ENCODE measurements around the gene BCL11A. TPM values are rescaled to one million over a fixed set of nuclear protein-coding genes. Genes with fewer than 3 reads are reported as not detected.
A peak's percentile ranks its signal among the peaks of the same experiment; 100 is the strongest.

BCL11A gene
- 100 to 1,000 TPM in 1 of 8 experiments, 10 to 100 TPM in 4, 1 to 10 TPM in 2, under 1 TPM in 1; 0.66 to 131 (median 21.8) TPM for total RNA-seq

- ATAC-seq (replicated peaks in 6 of 8): peak; percentile 11 to 67 (median 53)
- peaks cover 7 to 23% of the 10 kb centered on the region in 2 donors for H3K4me1 ChIP-seq (replicated peaks in 1 of 2)
- in situ Hi-C loops (cut with MboI; ENCODE audit: low pct_unique_long_range_greater_than_20kb in 2 of 9, low sequenced_read_pairs in 9 of 9, unreplicated experiment in 9 of 9): loop anchor here in 1 of 9 experiments (25.0 kb wide), 1 partner anchor 1791 kb away; no protein-coding TSS in a partner anchor
- H3K4me3 ChIP-seq: peak within 1 kb of the TSS; percentile 72 to 94 (median 80)
- peak within 1 kb of the TSS; percentile 10 to 57 for H3K27ac ChIP-seq
- WGBS, 10 experiments: 0 to 2% (median 0%) methylated on average over 2 to 6 of the region's 35 CpGs; no CpG with 5 or more reads in 3 of the 10 experiments
Measured at GRCh38 chr2:60553495-60554073, at the start of gene BCL11A. Gene BCL11A (minus strand): TSS chr2:60553654. CDS start chr2:60553270, 384 bp downstream.

GRCh38 chr2:60602828-60603532 is 49.5 kb upstream of the BCL11A start:
- ATAC-seq (replicated peaks in 6 of 8): no peak
- H3K27ac ChIP-seq: no peak overlapping the region
- 13 to 82% (median 61%) methylated on average over 3 to 12 of the region's 12 CpGs for WGBS, 10 experiments
- no peak overlapping the region for H3K4me3 ChIP-seq
- in situ Hi-C loops (cut with MboI; ENCODE audit: low pct_unique_long_range_greater_than_20kb in 2 of 9, low sequenced_read_pairs in 9 of 9, unreplicated experiment in 9 of 9): no loop called here
- H3K4me1 ChIP-seq (replicated peaks in 1 of 2): no peaks in the 10 kb centered on the region

GRCh38 chr2:60602388-60602787 is 48.9 kb upstream of the BCL11A start:
- Histone ChIP-seq H3K4me3 (no peak overlapping the region), H3K4me1 (replicated peaks in 1 of 2) (no peaks in the 10 kb centered on the region), H3K27ac (no peak overlapping the region)
- in situ Hi-C loops (cut with MboI; ENCODE audit: low pct_unique_long_range_greater_than_20kb in 2 of 9, low sequenced_read_pairs in 9 of 9, unreplicated experiment in 9 of 9): no loop called here
- ATAC-seq (replicated peaks in 6 of 8): no peak
- WGBS, 10 experiments: 0 to 79% (median 66%) methylated on average over 2 to 6 of the region's 6 CpGs

GRCh38 chr2:60598271-60598670 is 44.8 kb upstream of the BCL11A start:
- WGBS, 10 experiments: 13 to 100% (median 92%) methylated on average over 1 to 3 of the region's 3 CpGs

GRCh38 chr2:60597346-60597745 is 43.9 kb upstream of the BCL11A start:
- Histone ChIP-seq H3K4me1 (replicated peaks in 1 of 2) (no peaks in the 10 kb centered on the region), H3K4me3 (no peak overlapping the region), H3K27ac (no peak overlapping the region)
- ATAC-seq (replicated peaks in 6 of 8): peak in 1 of 8 experiments; percentile 67
- 36 to 93% (median 80%) methylated on average over 1 to 2 of the region's 2 CpGs; no CpG with 5 or more reads in 4 of the 10 experiments for WGBS, 10 experiments
- in situ Hi-C loops (cut with MboI; ENCODE audit: low pct_unique_long_range_greater_than_20kb in 2 of 9, low sequenced_read_pairs in 9 of 9, unreplicated experiment in 9 of 9): loop anchor here in 2 of 9 experiments (25.0 kb wide), 2 partner anchors 1835 to 2010 kb away; no protein-coding TSS in a partner anchor

More at GRCh38 chr2:60598271-60598670, 44.8 kb upstream of the BCL11A start:
- Histone ChIP-seq H3K4me3 (no peak overlapping the region), H3K4me1 (replicated peaks in 1 of 2) (no peaks in the 10 kb centered on the region), H3K27ac (no peak overlapping the region)
- ATAC-seq (replicated peaks in 6 of 8): no peak
- in situ Hi-C loops (cut with MboI; ENCODE audit: low pct_unique_long_range_greater_than_20kb in 2 of 9, low sequenced_read_pairs in 9 of 9, unreplicated experiment in 9 of 9): loop anchor here in 2 of 9 experiments (25.0 kb wide), 2 partner anchors 1836 to 2011 kb away; no protein-coding TSS in a partner anchor

GRCh38 chr2:60596411-60596810 is 43.0 kb upstream of the BCL11A start:
- no peaks in the 10 kb centered on the region for H3K4me1 ChIP-seq (replicated peaks in 1 of 2)
- in situ Hi-C loops (cut with MboI; ENCODE audit: low pct_unique_long_range_greater_than_20kb in 2 of 9, low sequenced_read_pairs in 9 of 9, unreplicated experiment in 9 of 9): loop anchor here in 2 of 9 experiments (25.0 kb wide), 2 partner anchors 1834 to 2009 kb away; no protein-coding TSS in a partner anchor
- WGBS, 10 experiments: 0 to 100% (median 0%) methylated on average over 1 to 2 of the region's 2 CpGs; no CpG with 5 or more reads in 5 of the 10 experiments
- H3K4me3 ChIP-seq: no peak overlapping the region
- H3K27ac ChIP-seq: no peak overlapping the region
- no peak for ATAC-seq (replicated peaks in 6 of 8)

GRCh38 chr2:60595953-60596352 is 42.5 kb upstream of the BCL11A start:
- Histone ChIP-seq H3K4me3 (no peak overlapping the region), H3K4me1 (replicated peaks in 1 of 2) (no peaks in the 10 kb centered on the region), H3K27ac (no peak overlapping the region)
- in situ Hi-C loops (cut with MboI; ENCODE audit: low pct_unique_long_range_greater_than_20kb in 2 of 9, low sequenced_read_pairs in 9 of 9, unreplicated experiment in 9 of 9): loop anchor here in 2 of 9 experiments (25.0 kb wide), 2 partner anchors 1834 to 2009 kb away; no protein-coding TSS in a partner anchor
- 0 to 100% (median 75%) methylated on average over 1 to 4 of the region's 4 CpGs for WGBS, 10 experiments
- ATAC-seq (replicated peaks in 6 of 8): no peak

- ATAC-seq (replicated peaks in 6 of 8): no peak
- in situ Hi-C loops (cut with MboI; ENCODE audit: low pct_unique_long_range_greater_than_20kb in 2 of 9, low sequenced_read_pairs in 9 of 9, unreplicated experiment in 9 of 9): loop anchor here in 2 of 9 experiments (25.0 kb wide), 2 partner anchors 1827 to 2002 kb away; no protein-coding TSS in a partner anchor
Measured at GRCh38 chr2:60589104-60589503, 35.6 kb upstream of the BCL11A start.

GRCh38 chr2:60586081-60586480 is 32.6 kb upstream of the BCL11A start:
- in situ Hi-C loops (cut with MboI; ENCODE audit: low pct_unique_long_range_greater_than_20kb in 2 of 9, low sequenced_read_pairs in 9 of 9, unreplicated experiment in 9 of 9): loop anchor here in 2 of 9 experiments (25.0 kb wide), 2 partner anchors 1824 to 1999 kb away; no protein-coding TSS in a partner anchor
- no peak overlapping the region for H3K4me3 ChIP-seq
- no peak overlapping the region for H3K27ac ChIP-seq
- WGBS, 10 experiments: 32 to 100% (median 88%) methylated on average over 1 to 6 of the region's 6 CpGs; no CpG with 5 or more reads in 1 of the 10 experiments
- no peak for ATAC-seq (replicated peaks in 6 of 8)
- peaks cover 0 to 2% of the 10 kb centered on the region in 2 donors for H3K4me1 ChIP-seq (replicated peaks in 1 of 2)

More at GRCh38 chr2:60589104-60589503, 35.6 kb upstream of the BCL11A start:
- Histone ChIP-seq H3K4me1 (replicated peaks in 1 of 2) (no peaks in the 10 kb centered on the region), H3K4me3 (no peak overlapping the region), H3K27ac (no peak overlapping the region)

- H3K4me3 ChIP-seq: no peak overlapping the region
- no peak for ATAC-seq (replicated peaks in 6 of 8)
- H3K27ac ChIP-seq: no peak overlapping the region
- in situ Hi-C loops (cut with MboI; ENCODE audit: low pct_unique_long_range_greater_than_20kb in 2 of 9, low sequenced_read_pairs in 9 of 9, unreplicated experiment in 9 of 9): loop anchor here in 2 of 9 experiments (25.0 kb wide), 2 partner anchors 1823 to 1998 kb away; no protein-coding TSS in a partner anchor
- H3K4me1 ChIP-seq (replicated peaks in 1 of 2): peaks cover 0 to 2% of the 10 kb centered on the region in 2 donors
- WGBS, 10 experiments: 20 to 97% (median 90%) methylated on average over 1 to 22 of the region's 25 CpGs; no CpG with 5 or more reads in 1 of the 10 experiments
Measured at GRCh38 chr2:60585276-60585675, 31.8 kb upstream of the BCL11A start.

GRCh38 chr2:60583604-60584003 is 30.1 kb upstream of the BCL11A start:
- Histone ChIP-seq H3K4me1 (replicated peaks in 1 of 2) (peaks cover 0 to 2% of the 10 kb centered on the region in 2 donors), H3K27ac (no peak overlapping the region), H3K4me3 (no peak overlapping the region)
- 19 to 84% (median 54%) methylated on average over 1 to 5 of the region's 5 CpGs; no CpG with 5 or more reads in 4 of the 10 experiments for WGBS, 10 experiments
- in situ Hi-C loops (cut with MboI; ENCODE audit: low pct_unique_long_range_greater_than_20kb in 2 of 9, low sequenced_read_pairs in 9 of 9, unreplicated experiment in 9 of 9): loop anchor here in 2 of 9 experiments (25.0 kb wide), 2 partner anchors 1821 to 1996 kb away; no protein-coding TSS in a partner anchor
- no peak for ATAC-seq (replicated peaks in 6 of 8)

GRCh38 chr2:60581433-60582282 is 28.2 kb upstream of the BCL11A start:
- Histone ChIP-seq H3K4me3 (peak overlapping the region; percentile 10 to 36 (median 25)), H3K27ac (no peak overlapping the region), H3K4me1 (replicated peaks in 1 of 2) (peaks cover 0 to 2% of the 10 kb centered on the region in 2 donors)
- 4 to 50% (median 25%) methylated on average over 1 to 18 of the region's 59 CpGs; no CpG with 5 or more reads in 2 of the 10 experiments for WGBS, 10 experiments
- in situ Hi-C loops (cut with MboI; ENCODE audit: low pct_unique_long_range_greater_than_20kb in 2 of 9, low sequenced_read_pairs in 9 of 9, unreplicated experiment in 9 of 9): loop anchor here in 2 of 9 experiments (25.0 kb wide), 2 partner anchors 1819 to 1994 kb away; no protein-coding TSS in a partner anchor
- ATAC-seq (replicated peaks in 6 of 8): peak; percentile 96 to 99 (median 98)
